ENCODE data around the gene PIWIL1.

Gene PIWIL1

GRCh38 chr12:130322263-130322662, 15.4 kb upstream of the PIWIL1 start:
- ATAC-seq (replicated peaks) (no peak), DNase-seq (no peak)
- Mint-ChIP-seq H3K27me3 (no peaks in the 10 kb centered on the region), H3K36me3 (no peaks in the 10 kb centered on the region), H3K4me1 (no peaks in the 10 kb centered on the region), H3K9me3 (no peaks in the 10 kb centered on the region), H3K27ac (no peak overlapping the region), H3K4me3 (no peak overlapping the region)

GRCh38 chr12:130330685-130331084, 7.0 kb upstream of the PIWIL1 start:
- Mint-ChIP-seq H3K9me3 (no peaks in the 10 kb centered on the region), H3K36me3 (no peaks in the 10 kb centered on the region), H3K4me3 (no peak overlapping the region), H3K27ac (no peak overlapping the region), H3K27me3 (peaks cover 11 to 17% of the 10 kb centered on the region in 2 donors), H3K4me1 (no peaks in the 10 kb centered on the region)
- DNase-seq (no peak), ATAC-seq (replicated peaks) (no peak)

GRCh38 chr12:130331146-130331545, 6.5 kb upstream of the PIWIL1 start:
- H3K36me3 Mint-ChIP-seq, result no peaks in the 10 kb centered on the region
- no peaks in the 10 kb centered on the region for H3K9me3 Mint-ChIP-seq
- H3K4me3 Mint-ChIP-seq, result no peak overlapping the region
- no peaks in the 10 kb centered on the region for H3K4me1 Mint-ChIP-seq
- H3K27ac Mint-ChIP-seq, result no peak overlapping the region
- DNase-seq, result no peak
- ATAC-seq (replicated peaks), result no peak
- peaks cover 14 to 17% of the 10 kb centered on the region in 2 donors for H3K27me3 Mint-ChIP-seq

GRCh38 chr12:130333341-130333740, 4.3 kb upstream of the PIWIL1 start:
- Mint-ChIP-seq H3K9me3 (no peaks in the 10 kb centered on the region), H3K36me3 (no peaks in the 10 kb centered on the region), H3K27ac (no peak overlapping the region), H3K27me3 (peaks cover 14 to 17% of the 10 kb centered on the region in 2 donors), H3K4me1 (no peaks in the 10 kb centered on the region), H3K4me3 (no peak overlapping the region)
- ATAC-seq (replicated peaks), result no peak
- no peak for DNase-seq

- Mint-ChIP-seq H3K4me1 (no peaks in the 10 kb centered on the region), H3K36me3 (no peaks in the 10 kb centered on the region), H3K27me3 (peaks cover 16 to 17% of the 10 kb centered on the region in 2 donors), H3K9me3 (no peaks in the 10 kb centered on the region), H3K27ac (no peak overlapping the region), H3K4me3 (no peak overlapping the region)
- ATAC-seq (replicated peaks), result no peak
- DNase-seq, result no peak
These were observed 3.3 kb upstream of the PIWIL1 start for GRCh38 chr12:130334399-130334798.

GRCh38 chr12:130334937-130335336, 2.8 kb upstream of the PIWIL1 start:
- no peak for ATAC-seq (replicated peaks)
- H3K9me3 Mint-ChIP-seq, result no peaks in the 10 kb centered on the region
- no peak for DNase-seq
- H3K4me1 Mint-ChIP-seq, result no peaks in the 10 kb centered on the region
- no peak overlapping the region for H3K27ac Mint-ChIP-seq
- H3K4me3 Mint-ChIP-seq, result no peak overlapping the region
- H3K27me3 Mint-ChIP-seq, result peaks cover 20 to 22% of the 10 kb centered on the region in 2 donors
- no peaks in the 10 kb centered on the region for H3K36me3 Mint-ChIP-seq

GRCh38 chr12:130335517-130336392, 1.9 kb upstream of the PIWIL1 start:
- H3K27ac Mint-ChIP-seq, result no peak overlapping the region
- H3K4me1 Mint-ChIP-seq, result no peaks in the 10 kb centered on the region
- no peaks in the 10 kb centered on the region for H3K9me3 Mint-ChIP-seq
- no peak for ATAC-seq (replicated peaks)
- peaks cover 23 to 25% of the 10 kb centered on the region in 2 donors for H3K27me3 Mint-ChIP-seq
- no peaks in the 10 kb centered on the region for H3K36me3 Mint-ChIP-seq
- DNase-seq, result no peak
- H3K4me3 Mint-ChIP-seq, result no peak overlapping the region

- ATAC-seq (replicated peaks), result no peak
- H3K4me3 Mint-ChIP-seq, result no peak overlapping the region
- no peak overlapping the region for H3K27ac Mint-ChIP-seq
- peaks cover 23 to 29% of the 10 kb centered on the region in 2 donors for H3K27me3 Mint-ChIP-seq
- DNase-seq, result no peak
- no peaks in the 10 kb centered on the region for H3K36me3 Mint-ChIP-seq
- no peaks in the 10 kb centered on the region for H3K4me1 Mint-ChIP-seq
- no peaks in the 10 kb centered on the region for H3K9me3 Mint-ChIP-seq
These were observed 782 bp upstream of the PIWIL1 start for GRCh38 chr12:130336723-130337487.

- peaks cover 17 to 31% of the 10 kb centered on the region in 2 donors for H3K27me3 Mint-ChIP-seq
- H3K4me3 Mint-ChIP-seq, result no peak overlapping the region
- H3K36me3 Mint-ChIP-seq, result no peaks in the 10 kb centered on the region
- H3K4me1 Mint-ChIP-seq, result no peaks in the 10 kb centered on the region
- DNase-seq, result no peak
- H3K9me3 Mint-ChIP-seq, result no peaks in the 10 kb centered on the region
- ATAC-seq (replicated peaks), result no peak
- no peak overlapping the region for H3K27ac Mint-ChIP-seq
These were observed 1.3 kb downstream of the PIWIL1 start for GRCh38 chr12:130338794-130339601.

- ATAC-seq (replicated peaks), result no peak
- Mint-ChIP-seq H3K27me3 (peaks cover 8 to 27% of the 10 kb centered on the region in 2 donors), H3K4me3 (no peak overlapping the region), H3K4me1 (no peaks in the 10 kb centered on the region), H3K9me3 (no peaks in the 10 kb centered on the region), H3K36me3 (no peaks in the 10 kb centered on the region), H3K27ac (no peak overlapping the region)
- DNase-seq, result no peak
These were observed 2.3 kb downstream of the PIWIL1 start for GRCh38 chr12:130339951-130340350.

GRCh38 chr12:130342442-130342841, 4.8 kb downstream of the PIWIL1 start:
- H3K36me3 Mint-ChIP-seq, result no peaks in the 10 kb centered on the region
- DNase-seq, result no peak
- peaks cover 0 to 2% of the 10 kb centered on the region in 2 donors for H3K9me3 Mint-ChIP-seq
- H3K4me1 Mint-ChIP-seq, result no peaks in the 10 kb centered on the region
- ATAC-seq (replicated peaks), result no peak
- H3K27me3 Mint-ChIP-seq, result peaks cover 6 to 17% of the 10 kb centered on the region in 2 donors
- no peak overlapping the region for H3K27ac Mint-ChIP-seq
- no peak overlapping the region for H3K4me3 Mint-ChIP-seq

- no peaks in the 10 kb centered on the region for H3K36me3 Mint-ChIP-seq
- H3K27ac Mint-ChIP-seq, result no peak overlapping the region
- no peaks in the 10 kb centered on the region for H3K4me1 Mint-ChIP-seq
- peaks cover 0 to 2% of the 10 kb centered on the region in 2 donors for H3K9me3 Mint-ChIP-seq
- ATAC-seq (replicated peaks) (no peak), DNase-seq (no peak)
- peaks cover 6 to 17% of the 10 kb centered on the region in 2 donors for H3K27me3 Mint-ChIP-seq
- no peak overlapping the region for H3K4me3 Mint-ChIP-seq
These were observed 5.2 kb downstream of the PIWIL1 start for GRCh38 chr12:130342842-130343241.

GRCh38 chr12:130344529-130344928, 6.8 kb downstream of the PIWIL1 start:
- Mint-ChIP-seq H3K36me3 (no peaks in the 10 kb centered on the region), H3K4me1 (no peaks in the 10 kb centered on the region), H3K27me3 (peaks cover 6 to 13% of the 10 kb centered on the region in 2 donors), H3K27ac (no peak overlapping the region), H3K4me3 (no peak overlapping the region), H3K9me3 (peaks cover 0 to 2% of the 10 kb centered on the region in 2 donors)
- no peak for ATAC-seq (replicated peaks)
- DNase-seq, result no peak

GRCh38 chr12:130345292-130345691, 7.6 kb downstream of the PIWIL1 start:
- ATAC-seq (replicated peaks), result no peak
- DNase-seq, result no peak
- H3K27me3 Mint-ChIP-seq, result peaks cover 0 to 6% of the 10 kb centered on the region in 2 donors
- H3K27ac Mint-ChIP-seq, result no peak overlapping the region
- no peaks in the 10 kb centered on the region for H3K36me3 Mint-ChIP-seq
- H3K4me3 Mint-ChIP-seq, result no peak overlapping the region
- peaks cover 0 to 2% of the 10 kb centered on the region in 2 donors for H3K9me3 Mint-ChIP-seq
- H3K4me1 Mint-ChIP-seq, result no peaks in the 10 kb centered on the region
